Stimulated activated CD8-positive, alpha-beta memory T cell treated with anti-CD3 and anti-CD28 coated beads, Interleukin-15, amount 100 ng/mL, for 48 hours (primary cell): ENCODE measurements around the gene FOLR1.

Experiments used
- DNase-seq, 2 donors: peaks; one replicate each; pipeline ENCODE4 v3.0.0-alpha.2; 2020; ENCODE audit warnings: low read depth in 2 of 2

Gene FOLR1

DNA sequence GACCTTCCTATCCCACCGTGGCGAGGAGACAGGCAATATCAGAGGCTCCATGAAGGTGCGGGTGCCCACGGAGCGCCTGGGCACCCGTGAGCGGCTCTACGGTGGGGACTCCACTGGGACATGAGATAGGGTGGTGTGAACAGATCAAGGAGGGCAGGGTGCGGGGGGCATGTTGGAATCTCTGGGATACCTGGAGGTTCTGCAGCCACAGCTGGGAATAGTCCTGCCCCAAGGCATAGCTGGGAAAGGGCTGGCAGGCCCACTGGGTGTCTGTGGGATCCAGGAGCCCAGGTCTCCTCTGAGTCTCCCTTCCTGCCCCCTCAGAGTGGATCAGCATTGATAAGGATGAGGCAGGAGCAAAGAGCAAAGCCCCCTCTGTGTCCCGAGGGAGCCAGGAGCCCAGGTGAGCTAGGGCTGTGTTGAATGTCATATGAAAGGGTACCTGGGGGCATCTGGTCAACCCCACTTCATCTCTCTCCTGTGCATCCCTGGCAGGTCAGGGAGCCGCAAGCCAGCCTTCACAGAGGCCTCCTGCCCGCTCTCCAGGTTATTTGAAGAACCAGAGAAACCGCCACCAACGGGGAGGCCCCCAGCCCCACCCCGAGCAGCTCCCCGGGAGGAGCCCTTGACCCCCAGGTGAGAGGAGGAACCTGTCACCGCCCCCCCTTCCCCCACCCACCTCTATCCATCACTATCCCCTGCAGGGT lies 43.6 kb downstream of the FOLR1 start:
- no peak for DNase-seq

DNA sequence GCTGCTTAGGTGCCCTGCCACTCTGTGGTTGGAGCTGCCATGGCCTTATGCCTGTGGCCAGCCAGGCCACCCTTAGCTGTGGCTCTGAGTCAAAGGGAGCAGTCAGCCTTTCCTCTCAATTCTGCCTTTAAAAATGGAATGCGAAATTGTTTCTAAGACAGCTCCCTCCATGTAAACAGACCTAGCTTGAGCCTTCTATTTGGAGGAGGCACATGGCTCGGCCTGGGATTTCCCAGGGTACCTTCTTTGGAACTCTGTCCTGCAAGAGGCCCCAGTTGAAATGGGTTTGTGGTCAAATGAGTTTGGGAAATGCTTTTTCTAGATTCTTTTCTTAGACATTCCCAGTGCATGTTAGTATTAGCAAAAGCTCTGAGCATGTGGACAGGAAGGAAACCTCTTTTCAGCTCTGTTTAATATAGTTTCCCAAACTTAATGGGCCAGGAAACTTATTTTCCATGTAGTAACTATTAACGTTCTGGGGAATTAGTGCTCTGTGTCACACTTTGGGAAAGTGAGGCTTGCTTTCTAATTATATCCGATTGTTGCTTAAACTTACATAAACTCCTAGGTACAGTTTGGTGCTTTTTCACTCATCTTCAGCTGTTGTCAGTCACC lies 44.2 kb downstream of the FOLR1 start:
- DNase-seq, result no peak

DNA sequence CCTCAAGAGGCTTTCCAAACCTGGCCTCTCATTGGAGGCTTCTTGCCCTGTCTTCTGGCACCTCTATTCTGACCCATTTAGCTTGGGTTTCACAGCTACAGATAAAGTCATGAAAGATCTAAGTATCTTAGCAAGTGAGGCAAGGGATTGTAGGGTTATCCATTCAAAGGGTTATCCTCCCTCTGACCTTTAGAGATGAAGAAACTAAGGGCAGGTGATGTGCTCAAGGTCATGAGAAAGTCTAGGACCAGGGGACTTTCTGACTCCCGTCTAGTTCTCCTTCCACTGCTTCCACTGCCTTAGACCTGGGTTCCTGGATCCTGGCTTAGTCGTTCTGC lies 44.8 kb downstream of the FOLR1 start:
- no peak for DNase-seq

DNA sequence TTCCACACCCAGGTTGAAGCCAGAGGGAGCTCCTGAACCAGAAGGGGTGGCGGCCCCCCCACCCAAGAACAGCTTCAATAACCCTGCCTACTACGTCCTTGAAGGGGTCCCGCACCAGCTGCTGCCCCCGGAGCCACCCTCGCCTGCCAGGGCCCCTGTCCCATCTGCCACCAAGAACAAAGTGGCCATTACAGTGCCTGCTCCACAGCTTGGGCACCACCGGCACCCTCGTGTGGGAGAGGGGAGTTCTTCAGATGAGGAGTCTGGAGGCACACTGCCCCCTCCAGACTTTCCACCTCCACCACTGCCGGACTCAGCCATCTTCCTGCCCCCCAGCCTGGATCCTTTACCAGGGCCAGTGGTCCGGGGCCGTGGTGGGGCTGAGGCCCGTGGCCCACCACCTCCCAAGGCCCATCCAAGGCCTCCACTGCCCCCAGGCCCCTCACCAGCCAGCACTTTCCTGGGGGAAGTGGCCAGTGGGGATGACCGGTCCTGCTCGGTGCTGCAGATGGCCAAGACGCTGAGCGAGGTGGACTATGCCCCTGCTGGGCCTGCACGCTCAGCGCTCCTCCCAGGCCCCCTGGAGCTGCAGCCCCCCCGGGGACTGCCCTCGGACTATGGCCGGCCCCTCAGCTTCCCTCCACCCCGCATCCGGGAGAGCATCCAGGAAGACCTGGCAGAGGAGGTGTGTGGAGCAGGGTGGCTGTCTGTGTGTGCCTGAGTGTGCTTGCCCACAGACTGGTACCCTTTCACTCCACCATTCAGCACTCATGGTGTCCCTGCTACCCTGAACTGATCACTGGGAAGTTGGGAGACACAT lies 45.4 kb downstream of the FOLR1 start:
- DNase-seq, result no peak

DNA sequence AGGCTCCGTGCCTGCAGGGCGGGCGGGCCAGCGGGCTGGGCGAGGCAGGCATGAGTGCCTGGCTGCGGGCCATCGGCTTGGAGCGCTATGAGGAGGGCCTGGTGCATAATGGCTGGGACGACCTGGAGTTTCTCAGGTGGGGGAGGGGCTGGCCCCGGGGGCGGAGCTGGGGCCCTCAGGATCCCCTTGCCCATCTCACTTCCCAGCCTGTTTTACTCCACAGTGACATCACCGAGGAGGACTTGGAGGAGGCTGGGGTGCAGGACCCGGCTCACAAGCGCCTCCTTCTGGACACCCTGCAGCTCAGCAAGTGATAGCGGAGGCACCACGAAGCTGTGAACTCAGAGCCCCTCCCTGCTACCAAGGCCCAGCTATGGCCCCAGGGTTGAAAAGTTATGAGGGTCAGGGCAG lies 46.1 kb downstream of the FOLR1 start:
- no peak for DNase-seq

DNA sequence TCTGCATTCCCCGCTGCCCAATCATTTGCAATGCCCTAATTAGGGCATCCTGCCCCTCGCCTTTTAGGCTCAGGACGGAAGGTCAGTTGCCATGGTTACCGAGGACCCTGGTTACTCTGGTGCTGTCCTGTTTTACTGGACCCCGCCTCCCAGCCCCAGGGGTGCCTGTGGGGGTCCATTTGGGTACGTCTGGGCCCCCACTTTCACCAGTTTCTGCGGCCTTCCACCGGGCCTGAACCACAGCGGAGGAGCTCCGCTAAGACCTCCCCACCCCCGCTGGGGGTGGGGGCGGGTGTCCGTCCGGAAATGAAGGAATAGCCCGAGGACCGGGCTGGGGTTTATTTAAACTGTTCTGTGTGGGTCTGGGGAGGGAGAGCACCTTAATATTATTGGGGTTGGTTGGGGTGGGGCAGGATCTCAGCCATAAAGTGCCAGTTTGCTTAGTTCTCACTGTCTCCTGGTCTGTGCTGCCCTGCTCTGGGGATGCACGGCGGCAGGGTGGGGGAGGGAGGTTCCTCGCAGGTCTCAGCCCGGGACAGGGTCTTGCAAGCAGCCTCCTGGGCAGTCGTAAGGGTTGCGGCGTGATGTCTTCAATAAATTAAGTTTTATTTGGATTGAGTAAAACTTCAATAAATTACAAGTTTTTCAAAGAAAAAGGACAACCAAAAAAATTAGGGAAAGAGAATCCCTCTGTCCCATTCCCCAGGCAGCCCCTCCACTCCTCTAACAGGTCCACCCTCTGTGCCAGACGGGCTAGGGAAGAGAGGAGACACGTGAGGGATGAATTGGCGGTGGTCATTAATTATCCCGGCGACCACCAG lies 46.8 kb downstream of the FOLR1 start:
- DNase-seq, result no peak

DNA sequence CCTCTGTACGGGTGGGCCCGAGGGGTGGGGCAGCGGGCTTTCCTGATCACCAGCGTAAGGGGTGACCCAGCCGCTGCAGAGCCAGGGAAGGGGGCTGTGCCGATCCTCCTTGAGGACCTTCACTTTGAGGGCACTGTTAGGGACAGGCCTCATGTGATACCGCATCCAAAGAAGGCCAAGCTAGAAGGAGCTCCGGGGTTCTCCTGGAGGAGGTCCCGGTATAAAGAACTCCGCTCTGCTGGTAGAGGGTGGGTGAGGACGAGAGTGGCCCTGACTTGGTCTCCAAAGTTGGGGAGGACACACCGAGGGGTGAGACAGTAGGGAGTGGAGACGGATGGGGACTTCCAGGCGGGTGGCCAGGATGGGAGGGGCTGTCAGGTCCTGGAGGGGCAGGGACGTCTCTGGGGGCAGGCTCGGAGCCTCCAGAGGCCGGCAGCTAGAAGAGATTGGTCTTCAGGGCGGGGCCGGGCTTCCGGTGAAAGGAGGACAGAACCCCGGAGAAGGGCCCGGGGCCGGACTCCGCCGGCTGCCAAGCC lies 47.4 kb downstream of the FOLR1 start:
- DNase-seq, result no peak

DNA sequence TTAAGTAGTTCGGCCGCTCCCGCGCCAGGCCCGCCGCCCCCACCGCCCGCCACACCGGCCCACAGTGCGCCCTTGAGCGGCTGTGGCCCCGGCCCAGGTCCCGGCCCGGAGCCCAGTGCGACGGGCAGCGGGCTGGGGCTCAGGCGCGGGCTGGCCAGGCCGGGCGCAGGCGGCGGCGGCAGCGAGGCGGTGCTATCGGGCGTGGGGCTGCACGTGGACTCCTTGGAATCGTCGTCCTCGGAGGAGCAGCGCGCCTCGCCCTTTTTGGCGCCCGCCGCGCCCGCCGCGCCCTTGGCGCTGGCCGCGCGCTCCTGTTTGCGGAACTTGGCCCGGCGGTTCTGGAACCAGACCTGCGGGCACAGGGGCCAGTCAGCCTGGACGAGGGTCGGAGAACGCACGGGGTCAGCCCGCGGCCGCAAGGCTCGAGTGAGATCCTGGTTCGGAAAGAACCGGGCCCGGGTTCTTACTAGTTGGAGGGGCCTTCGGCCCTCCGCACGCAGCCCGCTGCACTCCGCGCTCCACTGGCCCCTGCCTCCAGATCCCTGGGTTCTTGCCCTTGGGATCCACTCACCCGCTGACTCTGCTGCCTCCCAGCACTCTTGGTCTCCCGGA lies 48.0 kb downstream of the FOLR1 start:
- no peak for DNase-seq

DNA sequence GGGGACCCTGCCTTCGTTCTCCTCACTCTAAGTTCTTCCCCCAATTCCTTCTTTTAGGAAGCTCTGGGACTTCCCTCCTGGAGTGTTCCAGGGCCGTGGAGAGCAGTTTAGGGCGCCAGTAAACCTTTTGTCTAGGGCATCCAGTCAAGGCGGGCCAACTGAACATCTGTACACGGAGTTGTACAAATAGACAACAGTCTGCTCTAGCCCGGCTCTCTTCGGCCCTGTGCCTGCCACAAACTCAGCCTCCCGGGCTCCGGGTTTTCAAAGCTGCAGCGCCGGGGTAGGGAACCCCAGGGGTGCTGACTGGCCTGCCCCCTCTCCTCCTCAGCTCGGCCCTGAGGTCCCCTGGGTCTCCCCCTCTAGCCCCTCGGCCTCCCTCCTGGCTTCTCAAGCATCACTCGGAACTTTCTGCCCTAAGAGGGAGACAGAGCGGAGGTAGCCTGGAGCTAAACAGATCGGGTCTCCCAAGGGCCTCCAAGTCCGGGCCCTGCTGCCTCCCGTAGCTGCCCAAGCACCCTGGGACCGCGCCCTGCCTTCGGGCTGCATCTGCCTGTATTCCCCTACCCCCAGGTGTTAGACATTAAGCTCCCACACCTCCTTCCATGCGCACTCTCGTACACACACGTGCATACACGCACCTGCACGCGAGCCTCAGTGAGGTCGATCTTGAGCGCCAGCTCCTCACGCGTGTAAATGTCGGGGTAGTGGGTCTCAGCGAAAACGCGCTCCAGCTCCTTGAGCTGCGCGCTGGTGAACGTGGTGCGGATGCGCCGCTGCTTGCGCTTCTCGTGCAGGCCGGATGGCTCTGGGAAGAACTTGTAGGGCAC lies 48.7 kb downstream of the FOLR1 start:
- no peak for DNase-seq

DNA sequence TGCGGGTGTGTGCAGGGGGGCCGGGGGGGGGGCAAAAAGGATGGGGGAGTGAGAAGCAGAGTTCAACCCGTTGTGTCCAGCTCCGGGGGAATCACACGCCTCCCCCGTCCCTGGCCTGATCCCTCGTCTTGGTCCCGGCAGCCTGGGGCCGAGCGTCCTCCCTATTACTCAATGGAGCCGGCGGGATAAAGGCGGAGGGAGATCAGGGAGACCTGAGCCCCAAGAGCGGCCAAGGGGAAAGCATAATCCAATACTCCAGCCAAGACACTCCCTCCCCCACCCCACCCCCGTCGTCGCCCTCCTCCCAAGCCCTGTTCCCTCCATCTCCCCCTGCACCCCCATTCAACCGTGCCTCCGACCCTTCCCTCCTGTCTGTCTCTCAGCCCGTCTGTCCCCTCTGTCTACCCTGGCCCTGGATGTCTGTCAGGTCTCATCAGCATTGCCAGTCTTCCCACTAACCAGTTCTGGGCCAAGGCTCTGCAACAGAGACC lies 49.4 kb downstream of the FOLR1 start:
- DNase-seq, result no peak

DNA sequence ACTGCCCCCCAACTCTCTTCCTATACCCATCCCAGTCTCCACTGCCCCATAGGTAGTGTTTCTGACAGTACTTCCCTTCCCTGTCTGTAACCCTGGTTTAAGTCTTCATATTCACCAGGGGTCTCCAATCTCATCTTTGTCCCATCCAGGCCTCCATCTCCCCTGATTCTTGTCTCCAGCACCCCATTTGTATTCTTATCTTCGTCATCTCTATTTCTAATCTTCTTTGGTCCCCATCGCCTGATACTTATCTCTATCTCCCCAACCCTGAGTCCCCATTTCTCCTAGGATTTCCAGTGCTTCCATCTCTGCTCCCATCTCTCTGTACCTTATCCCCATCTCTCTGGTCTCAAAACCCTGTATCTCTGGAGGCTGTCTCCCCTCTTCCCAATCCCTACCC lies 50.2 kb downstream of the FOLR1 start:
- DNase-seq, result no peak

DNA sequence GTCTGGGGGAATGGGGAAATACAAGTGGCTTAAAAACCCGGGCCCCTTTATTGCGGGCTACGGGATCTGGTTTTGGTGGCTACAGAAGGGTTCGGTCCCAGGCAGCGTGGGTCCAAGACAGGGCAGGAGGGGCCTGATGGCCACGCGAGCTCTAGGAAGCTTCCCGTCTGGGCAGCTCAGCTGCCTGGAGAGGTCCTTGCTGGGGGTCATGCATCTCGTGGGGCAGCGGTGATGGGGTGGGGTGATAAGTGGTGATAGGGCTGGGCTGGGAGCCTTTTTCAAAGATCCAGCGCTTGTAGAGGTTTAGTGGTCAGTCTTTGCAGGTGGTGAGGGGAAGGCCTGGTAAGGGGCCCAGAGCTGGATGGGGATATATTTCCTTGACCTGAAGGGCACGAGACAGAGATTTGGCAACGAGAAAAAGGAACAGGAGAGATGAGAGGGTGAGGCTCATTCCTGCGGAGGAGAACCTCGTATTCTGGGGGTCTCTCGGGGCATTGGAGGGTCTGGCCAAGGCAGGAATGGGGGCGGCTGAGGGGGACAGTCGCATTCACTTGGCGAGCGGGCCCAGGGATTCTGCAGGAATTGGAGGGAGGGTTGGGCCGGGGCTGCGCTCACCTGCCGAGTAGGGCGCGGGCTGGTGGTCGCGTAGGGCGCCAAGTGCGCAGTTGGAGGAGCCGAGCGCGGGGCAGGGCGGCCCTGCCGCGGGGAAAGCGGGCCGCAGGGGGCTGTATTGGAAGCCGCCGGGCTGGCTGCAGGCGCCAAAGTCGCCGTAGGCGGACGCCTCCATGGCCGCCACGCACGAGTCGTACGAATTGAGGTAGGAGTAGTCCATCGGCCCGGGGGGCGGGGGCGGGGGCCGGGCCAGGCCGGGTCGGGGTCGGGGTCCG lies 51.5 kb downstream of the FOLR1 start:
- no peak for DNase-seq

DNA sequence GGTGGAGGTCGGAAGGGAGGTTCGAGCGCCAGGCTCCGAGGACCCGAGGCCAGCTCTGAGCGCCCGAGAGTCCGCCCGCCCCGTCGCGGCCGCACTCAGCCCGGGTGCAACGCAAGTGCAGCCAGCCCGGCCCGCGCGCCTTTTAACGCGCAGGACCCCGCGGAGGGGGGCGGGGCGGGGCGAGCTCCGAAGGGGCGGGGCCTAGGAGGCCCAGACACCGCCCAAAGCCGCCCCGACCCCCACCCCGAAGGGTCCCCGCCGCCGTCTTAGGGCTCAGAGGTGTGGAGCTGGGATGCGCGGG lies 52.1 kb downstream of the FOLR1 start, which contains the start of gene PHOX2A:
TSS of gene PHOX2A (minus strand) at position 117 of the 301 bp plus-strand sequence. CDS start 172 bp downstream, outside the sequence.
- DNase-seq, result no peak

DNA sequence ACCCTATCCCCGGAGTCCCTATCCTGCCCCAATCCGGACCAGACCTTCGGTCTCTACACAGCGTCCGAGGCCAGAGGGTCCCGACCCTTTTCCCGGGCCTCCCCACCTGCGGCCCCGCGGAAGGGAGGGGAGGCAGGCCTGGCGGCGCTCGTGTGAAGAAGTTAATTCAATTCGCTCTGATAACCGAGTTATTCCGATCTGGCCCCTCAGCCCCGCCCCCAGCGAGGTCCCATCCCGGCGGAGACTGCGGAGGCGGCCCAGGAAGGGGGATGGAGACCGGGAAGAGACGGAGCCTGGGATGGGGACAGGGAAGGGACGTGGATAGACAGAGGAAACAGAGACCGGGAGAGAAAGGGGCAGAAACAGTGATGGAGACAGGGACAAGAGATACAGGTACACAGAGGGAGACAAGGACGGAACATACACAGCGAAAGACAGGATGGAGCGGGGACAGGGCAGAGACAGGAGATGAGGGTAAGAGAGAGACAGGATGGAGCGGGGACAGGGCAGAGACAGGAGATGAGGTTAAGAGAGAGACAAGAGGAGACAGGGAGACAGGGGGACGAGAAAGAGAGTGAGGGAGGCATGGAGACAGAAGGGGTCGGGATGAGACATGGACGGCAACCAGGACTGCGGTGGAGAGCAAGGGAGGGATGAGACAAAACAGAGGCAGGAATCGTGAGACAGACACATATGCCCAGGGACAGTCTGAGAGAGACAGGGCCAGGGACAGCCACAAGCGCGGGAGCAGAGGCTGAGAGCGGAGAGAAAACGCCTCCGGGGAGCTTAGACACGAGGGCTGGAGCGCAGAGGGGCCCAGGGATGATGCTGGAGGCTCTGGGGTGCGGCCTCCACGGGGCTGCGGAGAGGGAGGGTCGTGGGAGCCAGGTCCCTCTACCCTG lies 52.7 kb downstream of the FOLR1 start:
- no peak for DNase-seq

DNA sequence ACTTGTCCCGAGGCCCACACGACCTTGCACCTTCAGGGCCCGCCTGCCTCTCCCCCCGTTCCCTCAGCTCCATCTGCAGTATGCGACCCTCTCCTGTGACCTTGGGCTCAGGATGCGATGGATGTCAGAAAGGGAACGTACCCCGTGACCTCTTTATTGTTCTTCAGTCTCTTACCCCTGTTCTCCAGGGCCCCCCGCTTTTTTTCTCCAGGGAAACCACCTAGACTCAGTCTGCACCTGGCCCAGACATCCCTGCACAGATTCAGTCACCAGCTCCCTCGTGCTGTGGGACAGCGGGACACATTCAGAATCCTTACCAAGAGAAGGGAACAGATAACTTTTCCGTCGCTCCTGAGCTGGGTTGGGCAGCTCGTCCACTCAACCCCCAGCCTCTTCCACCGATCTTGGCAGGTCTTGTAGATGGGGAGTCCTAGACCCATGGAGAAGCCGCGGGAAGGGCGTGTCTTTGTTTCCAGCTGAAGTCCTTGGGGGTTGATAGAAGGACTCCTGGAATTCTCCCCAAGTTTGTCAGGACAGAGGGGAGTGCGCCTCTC lies 53.4 kb downstream of the FOLR1 start:
- DNase-seq, result no peak
